ENCODE measurements around the gene ACTR3. TPM values are rescaled to one million over a fixed set of nuclear protein-coding genes. Genes with fewer than 3 reads are reported as not detected.

The ACTR3 gene
- total RNA-seq, result 302 and 332 TPM in 2 replicates

GRCh38 chr2:113889471-113890252 lies at the start of gene ACTR3:
TSS of gene ACTR3 (plus strand) at chr2:113890089. CDS start at chr2:113890280, 191 bp downstream.

Other genes starting within 250 kb of the ACTR3 start
- 93.2 and 124 TPM in 2 replicates for gene SLC35F5, start 133.4 kb upstream of the ACTR3 start, total RNA-seq